WTC11 (cell line): Measurements from ENCODE around the gene IRF2BP2. TPM values are rescaled to one million over a fixed set of nuclear protein-coding genes. Genes with fewer than 3 reads are reported as not detected.

Source experiments
- ATAC-seq: fragments of 200-7000 bp; cut with Tn5 transposase; 2 replicates; pipeline ENCODE4 v1.10.0; 2021; ENCODE audit warnings: mild to moderate bottlenecking, moderate library complexity
- CTCF ChIA-PET: fragments of 300-600 bp; sonication (Branson Sonifier 250); formaldehyde crosslinking; loops from one replicate; lab custom pipeline; 2021; ENCODE audit warnings: antibody characterized with exemption; lab: Charles Lee
- POLR2A ChIA-PET: fragments of 350-600 bp; sonication (Branson Sonifier 250); formaldehyde crosslinking; loops from one replicate; lab custom pipeline; 2021; ENCODE audit warnings: antibody characterized with exemption; lab: Charles Lee
- DNase-seq: peaks from one replicate; pipeline ENCODE4 v3.0.0; 2021; ENCODE audit warnings: low spot score
- H3K27ac Mint-ChIP-seq: 2 replicates; pipeline ENCODE4 v1.8.0; 2021; ENCODE audit warnings: mixed read lengths
- H3K27me3 Mint-ChIP-seq: 2 replicates; pipeline ENCODE4 v1.8.0; 2021; ENCODE audit warnings: low read depth, mild to moderate bottlenecking, moderate library complexity, mixed read lengths
- H3K36me3 Mint-ChIP-seq: 2 replicates; pipeline ENCODE4 v1.8.0; 2021; ENCODE audit warnings: mixed read lengths
- H3K4me1 Mint-ChIP-seq: 2 replicates; pipeline ENCODE4 v1.8.0; 2022; ENCODE audit warnings: mixed read lengths
- H3K4me3 Mint-ChIP-seq: 2 replicates; pipeline ENCODE4 v1.8.0; 2021; ENCODE audit warnings: mild to moderate bottlenecking, moderate library complexity, mixed read lengths
- H3K9me3 Mint-ChIP-seq: 2 replicates; pipeline ENCODE4 v1.8.0; 2021; ENCODE audit warnings: mixed read lengths
- ARID4B ChIP-seq: sonication (generic); formaldehyde crosslinking; IDR thresholded peaks from 2 replicates; pipeline ENCODE4 v1.8.0; 2023; ENCODE audit warnings: missing genetic modification reagents, mild to moderate bottlenecking, borderline replicate concordance
- CDX4 ChIP-seq: fragments of 250-450 bp; sonication (Bioruptor Pico); IDR thresholded peaks from 2 replicates; pipeline ENCODE4 v1.9.0; 2021; ENCODE audit warnings: moderate library complexity, mild to moderate bottlenecking, inconsistent platforms, borderline replicate concordance
- CREB1 ChIP-seq: sonication (generic); formaldehyde crosslinking; IDR thresholded peaks from 2 replicates; pipeline ENCODE4 v1.8.0; 2023; ENCODE audit warnings: mild to moderate bottlenecking, missing genetic modification reagents
- E2F1 ChIP-seq: sonication (generic); formaldehyde crosslinking; IDR thresholded peaks from 2 replicates; pipeline ENCODE4 v1.8.0; 2022; ENCODE audit warnings: mild to moderate bottlenecking, missing genetic modification reagents
- ELF4 ChIP-seq: sonication (generic); formaldehyde crosslinking; IDR thresholded peaks from 2 replicates; pipeline ENCODE4 v1.8.1; 2022; ENCODE audit warnings: low read depth, mild to moderate bottlenecking, moderate library complexity, missing genetic modification reagents
- ETV6 ChIP-seq: sonication (generic); formaldehyde crosslinking; IDR thresholded peaks from 2 replicates; pipeline ENCODE4 v1.8.1; 2022; ENCODE audit warnings: mild to moderate bottlenecking, missing genetic modification reagents
- GABPB1 ChIP-seq: sonication (generic); formaldehyde crosslinking; IDR thresholded peaks from 2 replicates; pipeline ENCODE4 v1.8.1; 2023; ENCODE audit warnings: mild to moderate bottlenecking, missing genetic modification reagents
- GTF2I ChIP-seq: fragments of 250-450 bp; sonication (Bioruptor Pico); conservative IDR thresholded peaks from 2 replicates; pipeline ENCODE4 v1.4.0; 2021; ENCODE audit warnings: mild to moderate bottlenecking
- IRF1 ChIP-seq: sonication (generic); formaldehyde crosslinking; IDR thresholded peaks from 2 replicates; pipeline ENCODE4 v1.8.0; 2023; ENCODE audit warnings: missing genetic modification reagents
- IRF2 ChIP-seq: sonication (generic); formaldehyde crosslinking; IDR thresholded peaks from 2 replicates; pipeline ENCODE4 v1.8.0; 2022; ENCODE audit warnings: low read depth, missing genetic modification reagents, borderline replicate concordance
- JUN ChIP-seq: sonication (generic); formaldehyde crosslinking; IDR thresholded peaks from 2 replicates; pipeline ENCODE4 v1.8.0; 2023; ENCODE audit warnings: mild to moderate bottlenecking, missing genetic modification reagents
- MXD4 ChIP-seq: fragments of 250-450 bp; sonication (Bioruptor Pico); IDR thresholded peaks from 2 replicates; pipeline ENCODE4 v1.8.0; 2021; ENCODE audit warnings: mild to moderate bottlenecking, moderate library complexity, borderline replicate concordance
- MYBL2 ChIP-seq: sonication (generic); formaldehyde crosslinking; IDR thresholded peaks from 2 replicates; pipeline ENCODE4 v1.8.1; 2023; ENCODE audit warnings: mild to moderate bottlenecking, moderate library complexity, missing genetic modification reagents
- PRRX2 ChIP-seq: fragments of 250-450 bp; sonication (Bioruptor Pico); IDR thresholded peaks from 2 replicates; pipeline ENCODE4 v1.8.0; 2021; ENCODE audit warnings: mild to moderate bottlenecking
- SMAD4 ChIP-seq: sonication (generic); formaldehyde crosslinking; IDR thresholded peaks from 2 replicates; pipeline ENCODE4 v1.8.0; 2022; ENCODE audit warnings: mild to moderate bottlenecking, missing genetic modification reagents
- TCF7 ChIP-seq: sonication (generic); formaldehyde crosslinking; IDR thresholded peaks from 2 replicates; pipeline ENCODE4 v1.8.0; 2022; ENCODE audit warnings: mild to moderate bottlenecking, low read depth, missing genetic modification reagents, moderate library complexity
- TEAD4 ChIP-seq: sonication (generic); formaldehyde crosslinking; IDR thresholded peaks from 2 replicates; pipeline ENCODE4 v1.8.0; 2022; ENCODE audit warnings: mild to moderate bottlenecking, missing genetic modification reagents
- ZNF138 ChIP-seq: sonication (generic); formaldehyde crosslinking; conservative IDR thresholded peaks from 2 replicates; pipeline ENCODE4 v1.8.1; 2022; ENCODE audit warnings: mild to moderate bottlenecking, moderate library complexity, missing genetic modification reagents
- ZNF281 ChIP-seq: sonication (generic); formaldehyde crosslinking; IDR thresholded peaks from 2 replicates; pipeline ENCODE4 v1.8.0; 2023; ENCODE audit warnings: mild to moderate bottlenecking, missing genetic modification reagents
- ZNF416 ChIP-seq: fragments of 250-450 bp; sonication (Bioruptor Pico); IDR thresholded peaks from 2 replicates; pipeline ENCODE4 v1.9.0; 2021; ENCODE audit warnings: mild to moderate bottlenecking, inconsistent platforms
- total RNA-seq: library from RNA; stranded (reverse); gene quantifications from 3 replicates; pipeline ENCODE4 v1.2.3, GENCODE V29; 2021

The IRF2BP2 gene
- total RNA-seq, 1 experiment from 2014 or later = 70.9 TPM

GRCh38 chr1:234632225-234632624, 22.2 kb upstream of the IRF2BP2 start:
- TF ChIP-seq GTF2I (CRISPR knock-in tag) = no peak
- TF ChIP-seq CDX4 = no peak
- TF ChIP-seq GABPB1 (CRISPR knock-in tag) = no peak
- TF ChIP-seq ZNF416 (CRISPR knock-in tag) = no peak
- TF ChIP-seq JUN (CRISPR knock-in tag) = no peak
- no peak for TF ChIP-seq MYBL2
- no peak for TF ChIP-seq IRF1
- TF ChIP-seq ARID4B (CRISPR knock-in tag) = no peak
- CTCF ChIA-PET = interaction anchor here (0.7 kb wide), 1 partner anchor 106 kb away, joined by 3 read pairs; no protein-coding TSS in a partner anchor
- no peaks in the 10 kb centered on the region for H3K27me3 Mint-ChIP-seq
- DNase-seq = no peak
- peaks cover 4% of the 10 kb centered on the region; the same call in 1 of the 2 replicates for H3K4me1 Mint-ChIP-seq
- H3K9me3 Mint-ChIP-seq = peaks cover 8% of the 10 kb centered on the region
- H3K27ac Mint-ChIP-seq = no peak overlapping the region
- no peak overlapping the region for H3K4me3 Mint-ChIP-seq
- POLR2A ChIA-PET = no interaction called here
- no peak for ATAC-seq
- H3K36me3 Mint-ChIP-seq = no peaks in the 10 kb centered on the region

- POLR2A ChIA-PET = no interaction called here
- TF ChIP-seq ELF4 = no peak
- no peak for TF ChIP-seq ZNF138 (CRISPR knock-in tag)
- peak; percentile 70 for TF ChIP-seq GABPB1 (CRISPR knock-in tag)
- TF ChIP-seq SMAD4 = no peak
- no peak for TF ChIP-seq CREB1 (CRISPR knock-in tag)
- Mint-ChIP-seq H3K9me3 (peaks cover 8% of the 10 kb centered on the region), H3K4me3 (no peak overlapping the region), H3K27me3 (no peaks in the 10 kb centered on the region), H3K36me3 (no peaks in the 10 kb centered on the region), H3K27ac (no peak overlapping the region), H3K4me1 (peaks cover 4% of the 10 kb centered on the region; the same call in 1 of the 2 replicates)
- ATAC-seq (no peak; the same call in 1 of the 2 replicates), DNase-seq (no peak)
- CTCF ChIA-PET = interaction anchor here (0.7 kb wide), 1 partner anchor 106 kb away, joined by 3 read pairs; no protein-coding TSS in a partner anchor
These were observed 21.7 kb upstream of the IRF2BP2 start for GRCh38 chr1:234631721-234632125.

GRCh38 chr1:234629026-234629425, 19.0 kb upstream of the IRF2BP2 start:
- Mint-ChIP-seq H3K4me1 (peaks cover 9% of the 10 kb centered on the region), H3K4me3 (no peak overlapping the region), H3K9me3 (peaks cover 3% of the 10 kb centered on the region), H3K27me3 (no peaks in the 10 kb centered on the region), H3K27ac (no peak overlapping the region), H3K36me3 (no peaks in the 10 kb centered on the region)
- ATAC-seq = no peak
- ChIA-PET POLR2A (no interaction called here), CTCF (no interaction called here)
- DNase-seq = no peak
- no peak for TF ChIP-seq ELF4
- TF ChIP-seq TEAD4 (CRISPR knock-in tag) = no peak
- TF ChIP-seq IRF2 (CRISPR knock-in tag) = no peak
- no peak for TF ChIP-seq ZNF138 (CRISPR knock-in tag)
- no peak for TF ChIP-seq MXD4 (CRISPR knock-in tag)
- no peak for TF ChIP-seq GTF2I (CRISPR knock-in tag)
- no peak for TF ChIP-seq ZNF281 (CRISPR knock-in tag)
- no peak for TF ChIP-seq ETV6 (CRISPR knock-in tag)
- TF ChIP-seq TCF7 (CRISPR knock-in tag) = no peak
- TF ChIP-seq E2F1 = no peak
- no peak for TF ChIP-seq PRRX2
